HG03060 (cell line): ENCODE results near the gene BMI1.
A peak's percentile ranks its signal among the peaks of the same experiment; 100 is the strongest.

Source experiments
- ATAC-seq: cut with Tn5 transposase; IDR thresholded peaks from one replicate; pipeline ENCODE4 v1.9.1; 2021; ENCODE audit warnings: low read depth, moderate number of reproducible peaks; ENCODE audit not compliant: unreplicated experiment

BMI1 gene

DNA sequence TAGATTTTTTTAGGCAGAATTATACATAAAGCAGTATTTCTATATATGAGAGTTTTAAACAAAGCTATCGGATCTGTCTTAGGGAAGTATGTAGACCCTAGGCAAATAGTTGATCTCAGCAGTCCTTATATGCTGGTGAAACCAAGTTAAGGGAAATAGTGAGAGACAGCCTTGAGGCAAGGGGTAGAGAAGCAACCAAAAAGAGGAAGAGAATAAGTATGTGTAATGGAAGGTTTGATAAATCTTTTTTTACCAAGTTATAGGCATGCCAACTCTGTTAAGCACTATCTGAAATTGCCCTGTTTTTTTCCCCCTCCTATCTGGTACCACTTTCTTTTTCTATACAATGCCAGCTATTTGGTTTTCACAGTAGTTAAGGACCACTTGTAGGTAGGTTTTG is 44.3 kb downstream of the BMI1 start:
- no peak for ATAC-seq

DNA sequence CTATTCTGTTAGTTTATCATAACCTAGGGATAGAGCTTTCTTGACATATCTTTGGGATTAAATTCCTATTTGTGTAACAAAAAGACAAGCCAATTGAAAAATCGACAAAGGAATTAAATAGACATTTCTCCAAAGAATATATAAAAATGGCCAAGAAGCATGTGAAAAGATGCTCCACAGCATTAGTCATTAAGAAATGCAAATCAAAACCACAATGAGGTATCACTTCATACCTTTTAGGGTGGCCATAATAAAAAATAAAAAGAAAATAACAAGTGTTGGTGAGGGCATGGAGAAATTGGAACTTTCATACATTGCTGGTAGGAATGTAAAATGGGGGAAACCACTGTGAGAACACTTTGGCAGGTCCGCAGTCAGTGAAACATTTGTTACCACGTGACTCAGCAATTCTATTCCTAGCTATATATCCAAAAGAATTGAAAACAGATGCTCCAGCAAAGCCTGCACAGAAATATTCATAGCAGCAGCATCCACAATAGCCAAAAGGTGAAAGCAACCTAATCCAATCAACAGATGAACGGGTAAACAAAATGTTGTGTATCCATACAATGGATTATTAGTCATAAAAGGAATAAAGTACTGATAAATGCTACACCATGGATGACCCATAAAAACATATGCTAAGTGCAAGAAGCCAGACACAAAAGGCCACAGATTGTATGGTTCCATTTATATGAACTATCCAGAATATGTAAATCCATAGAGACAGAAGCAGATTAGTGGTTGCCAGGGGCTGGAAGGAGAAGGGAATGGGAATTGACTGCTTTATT is 44.9 kb downstream of the BMI1 start:
- no peak for ATAC-seq

DNA sequence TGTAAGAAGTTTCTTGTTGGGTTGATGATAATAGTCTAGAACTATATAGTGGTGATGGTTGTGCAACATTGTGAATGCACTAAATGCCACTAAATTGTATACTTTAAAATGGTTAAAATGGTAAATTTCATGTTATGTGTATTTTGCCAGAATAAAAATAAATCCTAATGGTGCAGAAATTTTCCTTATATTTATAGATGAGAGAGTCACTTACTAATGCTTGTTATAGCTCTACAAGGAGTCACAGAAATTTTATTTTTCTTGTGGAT is 45.5 kb downstream of the BMI1 start:
- ATAC-seq, result no peak

DNA sequence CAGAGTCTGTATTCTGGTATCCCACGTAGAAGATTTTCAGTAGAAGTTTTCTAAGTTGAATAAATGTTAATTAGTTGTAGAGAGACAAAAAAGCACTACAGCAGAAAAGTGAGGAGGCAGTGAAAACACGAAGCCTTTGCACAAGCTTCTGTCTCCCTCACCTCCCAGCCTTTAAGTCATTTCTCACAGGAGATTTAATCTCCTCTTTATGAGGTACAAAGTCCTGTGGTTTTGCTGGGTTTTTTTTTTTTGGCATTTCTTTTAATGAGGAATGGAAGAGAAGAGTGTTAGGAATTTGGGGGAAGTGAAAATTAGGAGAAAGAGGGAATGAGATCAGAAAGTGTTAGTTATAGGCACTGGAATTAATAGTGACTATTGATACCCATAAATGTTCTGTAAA is 45.9 kb downstream of the BMI1 start:
- ATAC-seq, result no peak

DNA sequence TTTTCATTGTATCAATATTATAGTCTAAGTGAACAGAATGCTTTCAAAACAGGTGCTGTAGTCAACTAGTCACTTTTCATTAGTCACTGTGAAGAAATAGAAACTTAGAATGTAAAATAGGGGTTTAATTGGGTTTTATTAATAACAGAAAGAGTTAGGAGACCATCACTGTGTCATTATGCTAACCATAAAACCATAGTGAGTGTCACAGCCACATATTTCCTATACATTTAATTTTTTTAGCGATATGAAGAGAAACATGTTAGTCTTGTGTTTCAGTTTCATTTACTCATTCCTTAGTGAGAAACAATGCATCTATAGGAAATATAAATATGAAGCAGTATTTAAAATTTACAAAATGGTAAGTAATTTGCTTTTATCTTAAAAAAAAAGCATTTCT is 46.6 kb downstream of the BMI1 start:
- no peak for ATAC-seq

DNA sequence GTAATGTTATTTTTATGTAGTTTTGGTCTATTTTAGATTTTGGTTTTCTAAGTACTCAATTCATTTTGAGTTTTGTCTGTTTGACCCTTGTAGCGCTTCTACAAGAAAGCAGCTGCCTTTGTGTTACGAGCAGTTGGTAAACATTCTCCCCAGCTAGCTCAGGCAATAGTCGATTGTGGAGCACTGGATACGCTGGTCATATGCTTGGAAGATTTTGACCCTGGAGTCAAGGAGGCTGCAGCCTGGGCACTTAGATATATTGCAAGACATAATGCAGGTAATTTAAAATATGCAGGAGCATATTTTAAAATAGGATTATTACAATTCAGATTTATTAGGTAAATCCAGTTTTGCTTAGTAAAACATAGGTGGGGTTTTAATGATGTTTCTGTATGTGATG is 47.5 kb downstream of the BMI1 start:
- ATAC-seq, result no peak

DNA sequence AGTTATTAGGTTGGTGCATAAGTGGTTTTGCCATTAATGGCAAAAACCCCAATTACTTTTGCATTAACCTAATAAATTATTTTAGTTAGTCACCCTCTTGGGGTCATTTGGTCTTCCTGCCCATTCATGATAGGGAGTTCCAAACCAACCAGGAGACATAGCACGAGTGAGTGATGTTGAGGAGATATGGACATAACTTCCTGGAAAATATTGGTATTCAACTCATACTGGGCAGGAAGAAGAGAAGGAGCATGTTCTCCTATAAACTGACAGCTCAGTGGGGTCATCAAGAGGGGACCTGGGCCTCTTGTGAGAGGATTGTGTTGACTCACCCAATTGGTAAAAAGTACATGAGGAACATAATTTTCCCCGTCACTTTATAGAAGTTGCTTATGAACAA is 48.1 kb downstream of the BMI1 start:
- ATAC-seq, result no peak

DNA sequence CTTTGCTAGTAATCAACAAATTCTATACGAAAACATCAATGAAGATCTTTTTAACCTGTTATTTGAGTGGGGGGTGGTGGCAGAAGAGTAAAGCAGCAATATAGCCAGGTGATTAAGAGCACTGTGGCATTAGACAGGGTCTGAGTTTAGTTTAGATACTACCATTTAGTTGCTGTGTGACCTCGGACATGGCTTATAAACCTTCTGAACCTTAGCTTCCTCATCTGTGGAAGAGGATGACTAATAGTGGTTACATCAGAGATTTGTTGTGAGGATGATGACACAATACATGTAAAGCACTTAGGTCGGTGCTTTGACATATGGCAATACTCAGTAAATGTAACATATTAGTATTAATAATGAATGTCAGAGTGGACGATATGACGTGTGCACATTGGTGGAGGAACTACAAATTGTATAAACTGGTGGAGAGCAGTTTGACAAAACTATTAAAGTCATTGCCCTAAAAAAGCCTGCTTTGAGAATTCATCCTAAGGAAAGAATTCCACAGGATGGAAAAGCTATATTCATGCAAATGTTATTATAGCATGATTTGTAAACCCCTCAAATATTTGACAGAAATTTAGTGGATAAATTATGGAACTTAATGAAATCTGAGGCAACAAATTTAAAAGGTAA is 48.7 kb downstream of the BMI1 start:
- ATAC-seq, result peak; percentile 51

DNA sequence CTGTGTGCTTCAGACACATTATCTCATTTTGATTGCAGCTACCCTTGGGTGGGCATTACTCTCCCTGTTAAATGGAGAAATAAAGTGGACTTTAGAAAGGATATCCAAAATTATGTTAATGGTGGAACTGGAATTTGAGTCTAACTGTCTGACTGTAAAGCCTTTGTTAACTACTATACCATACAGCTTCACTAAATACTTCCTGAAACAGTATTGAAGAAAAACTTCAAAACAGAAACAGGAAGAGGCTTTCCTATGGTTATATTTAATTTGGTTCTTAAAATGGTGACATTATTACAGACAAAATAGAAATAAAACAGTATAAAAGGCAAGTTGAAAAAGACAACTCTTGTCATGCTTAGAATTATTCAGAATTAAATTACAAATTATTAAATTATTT is 49.4 kb downstream of the BMI1 start:
- no peak for ATAC-seq

DNA sequence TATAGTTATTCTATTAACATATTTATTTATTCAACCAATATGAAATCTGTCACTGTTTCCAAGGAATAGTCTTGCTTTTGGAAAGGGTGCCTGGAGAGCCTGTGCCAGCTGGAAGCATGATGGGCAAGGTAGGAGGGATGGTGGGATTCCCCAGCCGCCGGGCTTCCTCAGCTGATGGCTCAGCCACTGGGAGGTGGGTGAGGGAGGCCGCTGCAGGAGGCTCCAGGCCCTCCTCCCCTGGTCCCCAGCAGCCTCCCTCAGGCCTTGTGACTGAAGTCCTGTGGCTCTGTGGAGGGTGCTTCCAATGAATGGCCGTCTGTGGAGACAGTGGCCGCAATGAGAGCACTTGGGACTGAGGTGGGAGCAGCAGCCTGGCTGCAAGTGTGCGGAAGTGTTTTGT is 51.4 kb downstream of the BMI1 start:
- ATAC-seq, result no peak

DNA sequence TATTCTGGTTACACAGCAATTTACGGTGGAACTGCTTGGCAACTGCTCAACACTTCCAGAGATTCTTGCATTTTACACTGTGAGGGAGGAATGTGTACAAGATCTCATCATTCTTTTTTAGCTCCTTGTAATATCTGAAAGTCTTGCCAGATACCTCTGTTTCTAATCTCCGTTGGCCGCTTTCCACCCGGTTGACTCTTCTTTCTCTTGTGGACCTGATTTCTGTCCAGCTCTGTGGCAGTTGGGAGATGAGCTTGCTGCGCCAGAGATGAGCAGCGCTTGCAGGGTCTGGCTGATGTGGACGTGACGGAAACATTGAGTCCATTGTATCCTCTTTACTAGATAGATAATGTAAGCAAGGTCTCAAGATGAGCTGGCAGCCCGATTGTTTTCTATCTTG is 52.0 kb downstream of the BMI1 start:
- no peak for ATAC-seq

DNA sequence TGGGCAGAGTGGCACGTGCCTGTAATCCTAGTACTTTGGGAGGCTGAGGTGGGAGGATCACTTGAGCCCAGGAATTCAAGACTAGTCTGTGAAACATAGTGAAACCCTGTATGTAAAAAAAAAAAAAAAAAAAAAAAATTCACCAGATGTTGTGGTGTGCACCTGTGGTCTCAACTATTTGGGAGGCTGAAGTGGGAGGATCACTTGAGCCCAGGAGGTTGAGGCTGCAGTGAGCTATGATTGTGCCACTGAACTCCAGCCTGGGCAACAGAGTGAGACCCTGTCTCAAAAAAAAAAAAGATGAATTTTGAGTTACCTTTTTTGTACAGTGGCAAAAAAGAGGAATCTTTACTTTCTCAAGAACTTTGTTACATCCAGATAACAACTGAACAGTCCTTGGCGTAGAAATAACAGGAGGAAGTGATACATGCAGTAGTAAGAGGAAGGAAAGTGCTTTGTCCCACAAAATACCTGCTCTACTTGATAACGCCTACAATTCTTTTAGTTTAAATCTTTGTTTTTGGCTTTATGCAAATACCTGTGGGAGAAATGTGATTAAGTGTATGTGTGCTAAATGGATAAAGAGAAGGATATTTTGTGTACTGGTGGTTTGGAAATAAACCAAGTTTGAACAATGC is 53.7 kb downstream of the BMI1 start:
- no peak for ATAC-seq

DNA sequence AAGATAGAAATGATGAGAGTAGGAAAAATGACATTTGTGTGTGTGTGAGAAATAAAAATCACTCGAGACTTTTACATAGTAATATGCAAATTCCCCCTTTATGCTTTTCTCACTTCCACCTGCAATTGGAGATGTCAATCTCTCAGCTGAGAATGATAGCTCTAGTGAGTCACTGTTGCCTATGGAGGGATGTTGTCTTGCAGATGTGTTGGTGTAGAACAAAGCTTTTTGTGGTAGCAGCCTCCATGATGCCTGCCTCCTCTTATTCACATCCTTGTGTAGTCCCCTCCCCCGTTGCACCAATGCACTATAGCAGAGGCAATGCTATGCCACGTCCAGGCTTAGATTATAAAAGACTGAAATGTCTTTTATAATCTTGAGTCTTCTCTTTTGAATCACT is 58.2 kb downstream of the BMI1 start:
- ATAC-seq, result peak; percentile 55
